WTC11 (cell line): ENCODE results near the gene PPP1R37. TPM values are rescaled to one million over a fixed set of nuclear protein-coding genes. Genes with fewer than 3 reads are reported as not detected.
"Not testable (repeated sequence)": the region's sequence is repeated elsewhere in the genome, so short reads cannot be mapped to it uniquely, and the experiment has no call there.

Experiments used
- ATAC-seq: fragments of 200-7000 bp; cut with Tn5 transposase; 2 replicates; pipeline ENCODE4 v1.10.0; 2021; ENCODE audit warnings: mild to moderate bottlenecking, moderate library complexity
- CTCF ChIA-PET: fragments of 300-600 bp; sonication (Branson Sonifier 250); formaldehyde crosslinking; loops from one replicate; lab custom pipeline; 2021; ENCODE audit warnings: antibody characterized with exemption; lab: Charles Lee
- POLR2A ChIA-PET: fragments of 350-600 bp; sonication (Branson Sonifier 250); formaldehyde crosslinking; loops from one replicate; lab custom pipeline; 2021; ENCODE audit warnings: antibody characterized with exemption; lab: Charles Lee
- DNase-seq: peaks from one replicate; pipeline ENCODE4 v3.0.0; 2021; ENCODE audit warnings: low spot score
- H3K27ac Mint-ChIP-seq: 2 replicates; pipeline ENCODE4 v1.8.0; 2021; ENCODE audit warnings: mixed read lengths
- H3K27me3 Mint-ChIP-seq: 2 replicates; pipeline ENCODE4 v1.8.0; 2021; ENCODE audit warnings: low read depth, mild to moderate bottlenecking, moderate library complexity, mixed read lengths
- H3K36me3 Mint-ChIP-seq: 2 replicates; pipeline ENCODE4 v1.8.0; 2021; ENCODE audit warnings: mixed read lengths
- H3K4me1 Mint-ChIP-seq: 2 replicates; pipeline ENCODE4 v1.8.0; 2022; ENCODE audit warnings: mixed read lengths
- H3K4me3 Mint-ChIP-seq: 2 replicates; pipeline ENCODE4 v1.8.0; 2021; ENCODE audit warnings: mild to moderate bottlenecking, moderate library complexity, mixed read lengths
- H3K9me3 Mint-ChIP-seq: 2 replicates; pipeline ENCODE4 v1.8.0; 2021; ENCODE audit warnings: mixed read lengths
- ATF1 ChIP-seq: sonication (generic); formaldehyde crosslinking; IDR thresholded peaks from 2 replicates; pipeline ENCODE4 v1.8.1; 2023; ENCODE audit warnings: mild to moderate bottlenecking, moderate library complexity, missing genetic modification reagents
- ATF2 ChIP-seq: sonication (generic); formaldehyde crosslinking; IDR thresholded peaks from 2 replicates; pipeline ENCODE4 v1.8.1; 2022; ENCODE audit warnings: low read depth, missing genetic modification reagents, borderline replicate concordance
- CBFB ChIP-seq: sonication (generic); formaldehyde crosslinking; IDR thresholded peaks from 2 replicates; pipeline ENCODE4 v1.8.1; 2022; ENCODE audit warnings: mild to moderate bottlenecking, low read depth, missing genetic modification reagents
- CREB1 ChIP-seq: sonication (generic); formaldehyde crosslinking; IDR thresholded peaks from 2 replicates; pipeline ENCODE4 v1.8.0; 2023; ENCODE audit warnings: mild to moderate bottlenecking, missing genetic modification reagents
- ELF4 ChIP-seq: sonication (generic); formaldehyde crosslinking; IDR thresholded peaks from 2 replicates; pipeline ENCODE4 v1.8.1; 2022; ENCODE audit warnings: low read depth, mild to moderate bottlenecking, moderate library complexity, missing genetic modification reagents
- FOXJ3 ChIP-seq: sonication (generic); formaldehyde crosslinking; IDR thresholded peaks from 2 replicates; pipeline ENCODE4 v1.9.0; 2021; ENCODE audit warnings: missing genetic modification reagents, mild to moderate bottlenecking, borderline replicate concordance
- HMGA2 ChIP-seq: fragments of 250-450 bp; sonication (Bioruptor Pico); IDR thresholded peaks from 2 replicates; pipeline ENCODE4 v1.4.0; 2021; ENCODE audit warnings: mild to moderate bottlenecking, moderate library complexity
- MLX ChIP-seq: sonication (generic); formaldehyde crosslinking; IDR thresholded peaks from 2 replicates; pipeline ENCODE4 v1.8.1; 2023; ENCODE audit warnings: mild to moderate bottlenecking, missing genetic modification reagents, moderate library complexity
- NR1H2 ChIP-seq: sonication (generic); formaldehyde crosslinking; IDR thresholded peaks from 2 replicates; pipeline ENCODE4 v1.9.0; 2021; ENCODE audit warnings: mild to moderate bottlenecking, moderate library complexity, missing genetic modification reagents
- OVOL2 ChIP-seq: fragments of 250-450 bp; sonication (Bioruptor Pico); IDR thresholded peaks from 2 replicates; pipeline ENCODE4 v1.9.0; 2021; ENCODE audit warnings: mild to moderate bottlenecking, borderline replicate concordance
- TEAD4 ChIP-seq: sonication (generic); formaldehyde crosslinking; IDR thresholded peaks from 2 replicates; pipeline ENCODE4 v1.8.0; 2022; ENCODE audit warnings: mild to moderate bottlenecking, missing genetic modification reagents
- ZNF671 ChIP-seq: fragments of 250-450 bp; sonication (Bioruptor Pico); IDR thresholded peaks from 2 replicates; pipeline ENCODE4 v1.8.0; 2021; ENCODE audit warnings: mild to moderate bottlenecking
- total RNA-seq: library from RNA; stranded (reverse); gene quantifications from 3 replicates; pipeline ENCODE4 v1.2.3, GENCODE V29; 2021
- TF ChIP-seq, protein P1 (sequence below): sonication (generic); formaldehyde crosslinking; IDR thresholded peaks from 2 replicates; pipeline ENCODE4 v1.8.0; 2022; ENCODE audit warnings: mild to moderate bottlenecking, missing genetic modification reagents
- TF ChIP-seq, protein P2 (sequence below): sonication (generic); formaldehyde crosslinking; IDR thresholded peaks from 2 replicates; pipeline ENCODE4 v1.8.0; 2022; ENCODE audit warnings: mild to moderate bottlenecking, missing genetic modification reagents
- TF ChIP-seq, protein P3 (sequence below): sonication (generic); formaldehyde crosslinking; IDR thresholded peaks from 2 replicates; pipeline ENCODE4 v1.8.0; 2023; ENCODE audit warnings: missing genetic modification reagents
- TF ChIP-seq, protein P4 (sequence below): fragments of 250-450 bp; sonication (Bioruptor Pico); conservative IDR thresholded peaks from 2 replicates; pipeline ENCODE4 v1.9.0; 2021; ENCODE audit warnings: mild to moderate bottlenecking
- TF ChIP-seq, protein P5 (sequence below): sonication (generic); formaldehyde crosslinking; IDR thresholded peaks from 2 replicates; pipeline ENCODE4 v1.8.1; 2023; ENCODE audit warnings: mild to moderate bottlenecking, moderate library complexity, missing genetic modification reagents
- TF ChIP-seq, protein P6 (sequence below): fragments of 250-450 bp; sonication (Bioruptor Pico); IDR thresholded peaks from 2 replicates; pipeline ENCODE4 v2.1.2; 2022; ENCODE audit warnings: mild to moderate bottlenecking, moderate library complexity

PPP1R37 gene
- total RNA-seq, 1 experiment from 2014 or later, result 35.4 TPM

- H3K4me1 Mint-ChIP-seq, result peaks cover 7% of the 10 kb centered on the region; the same call in 1 of the 2 replicates
- no peaks in the 10 kb centered on the region for H3K36me3 Mint-ChIP-seq
- ChIA-PET POLR2A (no interaction called here), CTCF (interaction anchor here (0.7 to 1.9 kb wide), 5 partner anchors 8 to 394 kb away, joined by 3 to 9 read pairs (median 6); partner anchors contain the start of gene PPP1R37)
- DNase-seq (no peak), ATAC-seq (no peak)
- H3K27ac Mint-ChIP-seq, result no peak overlapping the region
- no peaks in the 10 kb centered on the region for H3K9me3 Mint-ChIP-seq
- no peaks in the 10 kb centered on the region for H3K27me3 Mint-ChIP-seq
- TF ChIP-seq HMGA2 (CRISPR knock-in tag) (no peak), ELF4 (CRISPR knock-in tag) (no peak)
- H3K4me3 Mint-ChIP-seq, result no peak overlapping the region
These were observed 25.1 kb downstream of the PPP1R37 start for GRCh38 chr19:45118106-45118505.

- H3K36me3 Mint-ChIP-seq, result not testable (repeated sequence)
- ChIA-PET CTCF (interaction anchor here (0.7 to 1.8 kb wide), 5 partner anchors 7 to 395 kb away, joined by 3 to 9 read pairs (median 3); no protein-coding TSS in a partner anchor), POLR2A (interaction anchor here (0.5 to 0.7 kb wide), 2 partner anchors 26 to 60 kb away, joined by 3 to 4 read pairs; partner anchors contain the start of genes BLOC1S3 and PPP1R37)
These were observed 25.8 kb downstream of the PPP1R37 start for GRCh38 chr19:45118591-45119355.

DNA sequence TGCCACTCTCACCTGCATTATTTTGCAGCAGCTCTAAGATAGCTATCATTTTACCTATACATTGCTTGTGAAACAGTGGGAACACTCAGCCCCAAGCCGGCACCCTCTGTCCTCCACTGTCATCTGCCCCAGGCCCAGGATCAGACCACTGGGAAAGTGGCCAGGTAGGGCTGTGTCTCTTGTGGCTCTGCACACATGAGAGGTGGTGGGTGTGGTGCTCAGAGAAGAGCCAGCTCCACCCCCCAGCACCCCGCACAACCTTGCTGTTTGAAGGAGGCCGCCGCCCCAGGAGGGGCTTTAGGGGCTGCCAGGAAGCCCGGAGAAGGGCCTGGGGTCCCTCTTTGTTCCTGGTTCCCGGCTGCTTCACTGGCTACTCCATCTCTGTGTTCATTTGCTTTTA lies 26.6 kb downstream of the PPP1R37 start:
- TF ChIP-seq ATF1 (CRISPR knock-in tag), result no peak
- TF ChIP-seq ATF2 (CRISPR knock-in tag), result no peak
- TF ChIP-seq FOXJ3 (CRISPR knock-in tag), result no peak
- TF ChIP-seq, protein P1, sequence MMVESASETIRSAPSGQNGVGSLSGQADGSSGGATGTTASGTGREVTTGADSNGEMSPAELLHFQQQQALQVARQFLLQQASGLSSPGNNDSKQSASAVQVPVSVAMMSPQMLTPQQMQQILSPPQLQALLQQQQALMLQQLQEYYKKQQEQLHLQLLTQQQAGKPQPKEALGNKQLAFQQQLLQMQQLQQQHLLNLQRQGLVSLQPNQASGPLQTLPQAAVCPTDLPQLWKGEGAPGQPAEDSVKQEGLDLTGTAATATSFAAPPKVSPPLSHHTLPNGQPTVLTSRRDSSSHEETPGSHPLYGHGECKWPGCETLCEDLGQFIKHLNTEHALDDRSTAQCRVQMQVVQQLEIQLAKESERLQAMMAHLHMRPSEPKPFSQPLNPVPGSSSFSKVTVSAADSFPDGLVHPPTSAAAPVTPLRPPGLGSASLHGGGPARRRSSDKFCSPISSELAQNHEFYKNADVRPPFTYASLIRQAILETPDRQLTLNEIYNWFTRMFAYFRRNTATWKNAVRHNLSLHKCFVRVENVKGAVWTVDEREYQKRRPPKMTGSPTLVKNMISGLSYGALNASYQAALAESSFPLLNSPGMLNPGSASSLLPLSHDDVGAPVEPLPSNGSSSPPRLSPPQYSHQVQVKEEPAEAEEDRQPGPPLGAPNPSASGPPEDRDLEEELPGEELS (CRISPR knock-in tag), result no peak
- no peak for TF ChIP-seq CBFB (CRISPR knock-in tag)
- TF ChIP-seq, protein P2, sequence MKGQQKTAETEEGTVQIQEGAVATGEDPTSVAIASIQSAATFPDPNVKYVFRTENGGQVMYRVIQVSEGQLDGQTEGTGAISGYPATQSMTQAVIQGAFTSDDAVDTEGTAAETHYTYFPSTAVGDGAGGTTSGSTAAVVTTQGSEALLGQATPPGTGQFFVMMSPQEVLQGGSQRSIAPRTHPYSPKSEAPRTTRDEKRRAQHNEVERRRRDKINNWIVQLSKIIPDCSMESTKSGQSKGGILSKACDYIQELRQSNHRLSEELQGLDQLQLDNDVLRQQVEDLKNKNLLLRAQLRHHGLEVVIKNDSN (CRISPR knock-in tag), result no peak
- TF ChIP-seq MLX (CRISPR knock-in tag), result no peak
- no peak for TF ChIP-seq OVOL2 (CRISPR knock-in tag)
- TF ChIP-seq CREB1, result no peak
- TF ChIP-seq TEAD4, result no peak
- TF ChIP-seq, protein P3, sequence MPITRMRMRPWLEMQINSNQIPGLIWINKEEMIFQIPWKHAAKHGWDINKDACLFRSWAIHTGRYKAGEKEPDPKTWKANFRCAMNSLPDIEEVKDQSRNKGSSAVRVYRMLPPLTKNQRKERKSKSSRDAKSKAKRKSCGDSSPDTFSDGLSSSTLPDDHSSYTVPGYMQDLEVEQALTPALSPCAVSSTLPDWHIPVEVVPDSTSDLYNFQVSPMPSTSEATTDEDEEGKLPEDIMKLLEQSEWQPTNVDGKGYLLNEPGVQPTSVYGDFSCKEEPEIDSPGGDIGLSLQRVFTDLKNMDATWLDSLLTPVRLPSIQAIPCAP (CRISPR knock-in tag), result no peak
- TF ChIP-seq, protein P4, sequence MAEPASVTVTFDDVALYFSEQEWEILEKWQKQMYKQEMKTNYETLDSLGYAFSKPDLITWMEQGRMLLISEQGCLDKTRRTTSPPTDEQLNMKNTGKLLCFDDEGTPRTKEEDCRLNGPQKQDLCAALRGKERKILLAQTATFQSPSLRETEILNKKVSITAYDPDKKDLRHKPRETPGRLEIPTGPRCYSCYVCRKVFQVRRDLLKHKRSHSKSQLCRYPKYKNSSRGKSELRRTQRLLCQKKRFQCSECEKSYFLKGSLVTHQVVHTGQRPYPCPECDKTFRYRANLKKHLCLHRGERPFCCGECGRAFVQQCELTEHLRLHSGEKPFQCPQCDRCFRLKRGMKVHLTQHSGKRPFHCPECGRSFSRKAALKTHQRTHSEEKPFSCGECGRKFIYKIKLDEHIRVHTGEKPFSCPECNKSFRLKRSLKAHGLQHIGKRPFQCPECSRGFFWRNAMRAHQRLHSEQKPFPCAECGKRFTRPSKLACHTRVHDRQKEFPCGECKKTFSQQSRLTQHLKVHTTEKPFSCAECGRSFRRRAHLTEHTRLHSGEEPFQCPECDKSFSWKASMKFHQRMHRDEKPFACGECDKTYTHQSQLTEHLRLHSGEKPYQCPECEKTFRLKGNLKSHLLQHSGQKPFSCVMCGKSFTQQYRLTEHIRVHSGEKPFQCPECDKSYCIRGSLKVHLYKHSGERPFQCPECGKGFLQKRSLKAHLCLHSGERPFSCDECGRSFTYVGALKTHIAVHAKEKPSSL (CRISPR knock-in tag), result no peak
- TF ChIP-seq NR1H2 (CRISPR knock-in tag), result no peak
- TF ChIP-seq, protein P5, sequence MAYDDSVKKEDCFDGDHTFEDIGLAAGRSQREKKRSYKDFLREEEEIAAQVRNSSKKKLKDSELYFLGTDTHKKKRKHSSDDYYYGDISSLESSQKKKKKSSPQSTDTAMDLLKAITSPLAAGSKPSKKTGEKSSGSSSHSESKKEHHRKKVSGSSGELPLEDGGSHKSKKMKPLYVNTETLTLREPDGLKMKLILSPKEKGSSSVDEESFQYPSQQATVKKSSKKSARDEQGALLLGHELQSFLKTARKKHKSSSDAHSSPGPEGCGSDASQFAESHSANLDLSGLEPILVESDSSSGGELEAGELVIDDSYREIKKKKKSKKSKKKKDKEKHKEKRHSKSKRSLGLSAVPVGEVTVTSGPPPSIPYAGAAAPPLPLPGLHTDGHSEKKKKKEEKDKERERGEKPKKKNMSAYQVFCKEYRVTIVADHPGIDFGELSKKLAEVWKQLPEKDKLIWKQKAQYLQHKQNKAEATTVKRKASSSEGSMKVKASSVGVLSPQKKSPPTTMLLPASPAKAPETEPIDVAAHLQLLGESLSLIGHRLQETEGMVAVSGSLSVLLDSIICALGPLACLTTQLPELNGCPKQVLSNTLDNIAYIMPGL (CRISPR knock-in tag), result no peak
- TF ChIP-seq ZNF671 (CRISPR knock-in tag), result no peak
- TF ChIP-seq, protein P6, sequence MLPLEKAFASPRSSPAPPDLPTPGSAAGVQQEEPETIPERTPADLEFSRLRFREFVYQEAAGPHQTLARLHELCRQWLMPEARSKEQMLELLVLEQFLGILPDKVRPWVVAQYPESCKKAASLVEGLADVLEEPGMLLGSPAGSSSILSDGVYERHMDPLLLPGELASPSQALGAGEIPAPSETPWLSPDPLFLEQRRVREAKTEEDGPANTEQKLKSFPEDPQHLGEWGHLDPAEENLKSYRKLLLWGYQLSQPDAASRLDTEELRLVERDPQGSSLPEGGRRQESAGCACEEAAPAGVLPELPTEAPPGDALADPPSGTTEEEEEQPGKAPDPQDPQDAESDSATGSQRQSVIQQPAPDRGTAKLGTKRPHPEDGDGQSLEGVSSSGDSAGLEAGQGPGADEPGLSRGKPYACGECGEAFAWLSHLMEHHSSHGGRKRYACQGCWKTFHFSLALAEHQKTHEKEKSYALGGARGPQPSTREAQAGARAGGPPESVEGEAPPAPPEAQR, result no peak
- TF ChIP-seq, all 79 proteins: peak for 0
- Mint-ChIP-seq H3K4me1 (peaks cover 10% of the 10 kb centered on the region; the same call in 1 of the 2 replicates), H3K27ac (no peak overlapping the region), H3K36me3 (no peaks in the 10 kb centered on the region), H3K27me3 (no peaks in the 10 kb centered on the region), H3K4me3 (no peak overlapping the region), H3K9me3 (no peaks in the 10 kb centered on the region)
- DNase-seq, result no peak
- CTCF ChIA-PET, result interaction anchor here (1.5 kb wide), 1 partner anchor 27 kb away, joined by 3 read pairs; no protein-coding TSS in a partner anchor
- POLR2A ChIA-PET, result interaction anchor here (0.7 kb wide), 2 partner anchors 12 to 59 kb away, joined by 4 read pairs; partner anchors contain the start of gene BLOC1S3
- no peak for ATAC-seq

More at GRCh38 chr19:45118591-45119355, 25.8 kb downstream of the PPP1R37 start:
- not testable (repeated sequence) for DNase-seq, H3K4me1 Mint-ChIP-seq, H3K4me3 Mint-ChIP-seq, H3K9me3 Mint-ChIP-seq, ATAC-seq, H3K27me3 Mint-ChIP-seq, H3K27ac Mint-ChIP-seq
